Measurements from ENCODE around the gene SNX7.

The SNX7 gene

DNA sequence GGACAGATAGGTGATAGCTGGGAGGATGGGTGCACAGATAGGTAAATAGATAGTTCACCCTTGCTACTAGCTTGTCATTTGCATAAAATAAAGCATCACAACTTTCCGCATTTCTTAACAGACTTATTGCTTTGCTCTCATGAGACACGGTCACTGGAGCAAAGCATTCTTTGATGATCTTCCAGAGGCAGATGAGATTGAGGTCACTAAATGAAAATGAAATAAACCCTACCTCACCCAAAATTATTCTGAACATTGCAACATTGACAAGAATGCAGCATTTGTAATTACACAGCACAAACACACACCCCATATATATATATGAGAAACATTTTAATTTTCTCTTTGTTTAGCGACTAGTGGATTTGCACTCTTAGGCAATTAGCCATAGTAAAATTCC is 107.6 kb downstream of the SNX7 start:
- no peaks in the 10 kb centered on the region for H4K20me1 ChIP-seq (ENCODE audit: insufficient read depth, low read length)
- H3K27me3 ChIP-seq (ENCODE audit: insufficient read depth, low read length, poor library complexity) = no peaks in the 10 kb centered on the region
- H3K9ac ChIP-seq (ENCODE audit: low read depth, low read length) = no peak overlapping the region
- H3K27ac ChIP-seq (ENCODE audit: low read length) = no peak overlapping the region
- TF ChIP-seq, protein P1, sequence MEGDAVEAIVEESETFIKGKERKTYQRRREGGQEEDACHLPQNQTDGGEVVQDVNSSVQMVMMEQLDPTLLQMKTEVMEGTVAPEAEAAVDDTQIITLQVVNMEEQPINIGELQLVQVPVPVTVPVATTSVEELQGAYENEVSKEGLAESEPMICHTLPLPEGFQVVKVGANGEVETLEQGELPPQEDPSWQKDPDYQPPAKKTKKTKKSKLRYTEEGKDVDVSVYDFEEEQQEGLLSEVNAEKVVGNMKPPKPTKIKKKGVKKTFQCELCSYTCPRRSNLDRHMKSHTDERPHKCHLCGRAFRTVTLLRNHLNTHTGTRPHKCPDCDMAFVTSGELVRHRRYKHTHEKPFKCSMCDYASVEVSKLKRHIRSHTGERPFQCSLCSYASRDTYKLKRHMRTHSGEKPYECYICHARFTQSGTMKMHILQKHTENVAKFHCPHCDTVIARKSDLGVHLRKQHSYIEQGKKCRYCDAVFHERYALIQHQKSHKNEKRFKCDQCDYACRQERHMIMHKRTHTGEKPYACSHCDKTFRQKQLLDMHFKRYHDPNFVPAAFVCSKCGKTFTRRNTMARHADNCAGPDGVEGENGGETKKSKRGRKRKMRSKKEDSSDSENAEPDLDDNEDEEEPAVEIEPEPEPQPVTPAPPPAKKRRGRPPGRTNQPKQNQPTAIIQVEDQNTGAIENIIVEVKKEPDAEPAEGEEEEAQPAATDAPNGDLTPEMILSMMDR (IDR thresholded peaks at IDR 0.05; ENCODE audit: borderline replicate concordance, extremely low read depth, low read length, poor library complexity, severe bottlenecking) = no peak
- no peak for TF ChIP-seq EZH2 (IDR thresholded peaks at IDR 0.05; ENCODE audit: borderline replicate concordance, low read depth, low read length, severe bottlenecking)
- no peaks in the 10 kb centered on the region for H3K9me3 ChIP-seq (ENCODE audit: insufficient read depth, low read length, severe bottlenecking)
- H3K4me3 ChIP-seq (ENCODE audit: low read depth in 1 of 2, low read length in 2 of 2) = no peak overlapping the region
- H3K79me2 ChIP-seq (ENCODE audit: insufficient read depth, low read length) = no peaks in the 10 kb centered on the region
- no peak for DNase-seq
- H2AFZ ChIP-seq (ENCODE audit: low read depth, low read length) = no peak overlapping the region
- H3K4me2 ChIP-seq (ENCODE audit: insufficient read depth, low read length) = no peak overlapping the region
- H3K4me1 ChIP-seq (ENCODE audit: insufficient read depth, low read length) = no peaks in the 10 kb centered on the region
- H3K36me3 ChIP-seq (ENCODE audit: insufficient read depth, low read length) = no peaks in the 10 kb centered on the region
- no peak for ATAC-seq (ENCODE audit: insufficient read depth, low read depth)

GRCh38 chr1:98781906-98782305 is 120.4 kb downstream of the SNX7 start:
- Histone ChIP-seq H3K79me2 (ENCODE audit: insufficient read depth, low read length) (no peaks in the 10 kb centered on the region), H3K27me3 (ENCODE audit: insufficient read depth, low read length, poor library complexity) (no peaks in the 10 kb centered on the region), H4K20me1 (ENCODE audit: insufficient read depth, low read length) (no peaks in the 10 kb centered on the region), H3K4me3 (ENCODE audit: low read depth in 1 of 2, low read length in 2 of 2) (no peak overlapping the region), H3K27ac (ENCODE audit: low read length) (no peak overlapping the region), H3K36me3 (ENCODE audit: insufficient read depth, low read length) (no peaks in the 10 kb centered on the region), H3K9me3 (ENCODE audit: insufficient read depth, low read length, severe bottlenecking) (peaks cover 13% of the 10 kb centered on the region), H2AFZ (ENCODE audit: low read depth, low read length) (no peak overlapping the region), H3K4me2 (ENCODE audit: insufficient read depth, low read length) (no peak overlapping the region), H3K9ac (ENCODE audit: low read depth, low read length) (no peak overlapping the region), H3K4me1 (ENCODE audit: insufficient read depth, low read length) (no peaks in the 10 kb centered on the region)
- ATAC-seq (ENCODE audit: insufficient read depth, low read depth) (no peak), DNase-seq (no peak)
- no peak for TF ChIP-seq EZH2 (IDR thresholded peaks at IDR 0.05; ENCODE audit: borderline replicate concordance, low read depth, low read length, severe bottlenecking)
- TF ChIP-seq, protein P1 (IDR thresholded peaks at IDR 0.05; ENCODE audit: borderline replicate concordance, extremely low read depth, low read length, poor library complexity, severe bottlenecking) = no peak

- Histone ChIP-seq H2AFZ (ENCODE audit: low read depth, low read length) (no peak overlapping the region), H3K79me2 (ENCODE audit: insufficient read depth, low read length) (no peaks in the 10 kb centered on the region), H3K4me3 (ENCODE audit: low read depth in 1 of 2, low read length in 2 of 2) (no peak overlapping the region), H3K36me3 (ENCODE audit: insufficient read depth, low read length) (no peaks in the 10 kb centered on the region), H3K9ac (ENCODE audit: low read depth, low read length) (no peak overlapping the region), H3K4me1 (ENCODE audit: insufficient read depth, low read length) (no peaks in the 10 kb centered on the region), H3K27ac (ENCODE audit: low read length) (no peak overlapping the region), H4K20me1 (ENCODE audit: insufficient read depth, low read length) (no peaks in the 10 kb centered on the region), H3K27me3 (ENCODE audit: insufficient read depth, low read length, poor library complexity) (no peaks in the 10 kb centered on the region), H3K4me2 (ENCODE audit: insufficient read depth, low read length) (no peak overlapping the region), H3K9me3 (ENCODE audit: insufficient read depth, low read length, severe bottlenecking) (peaks cover 13% of the 10 kb centered on the region)
- ATAC-seq (ENCODE audit: insufficient read depth, low read depth) (no peak), DNase-seq (no peak)
- no peak for TF ChIP-seq EZH2 (IDR thresholded peaks at IDR 0.05; ENCODE audit: borderline replicate concordance, low read depth, low read length, severe bottlenecking)
- TF ChIP-seq, protein P1 (IDR thresholded peaks at IDR 0.05; ENCODE audit: borderline replicate concordance, extremely low read depth, low read length, poor library complexity, severe bottlenecking) = no peak
Observed at GRCh38 chr1:98783821-98784220, 122.3 kb downstream of the SNX7 start.

DNA sequence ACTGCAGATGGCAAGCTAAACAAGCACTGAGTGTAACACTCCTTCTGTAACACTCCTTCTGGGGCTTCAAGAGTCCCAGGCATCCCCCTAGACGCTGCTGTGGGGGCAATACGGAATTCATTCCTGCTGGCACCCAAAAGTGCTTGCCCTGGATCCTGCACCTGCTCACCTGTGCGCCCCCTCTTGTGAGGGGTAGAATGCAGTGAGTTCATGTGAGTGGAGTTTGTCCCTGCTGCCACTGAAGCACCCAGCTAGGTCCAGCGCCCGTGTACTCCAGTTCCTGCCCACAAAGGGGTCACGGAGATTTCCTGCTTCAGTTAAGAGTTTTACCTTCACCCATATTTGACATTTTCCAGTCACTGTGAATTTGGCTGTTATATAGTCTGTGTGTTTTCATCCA is 130.0 kb downstream of the SNX7 start:
- H3K9me3 ChIP-seq (ENCODE audit: insufficient read depth, low read length, severe bottlenecking) = no peaks in the 10 kb centered on the region
- no peak overlapping the region for H3K27ac ChIP-seq (ENCODE audit: low read length)
- no peak for TF ChIP-seq EZH2 (IDR thresholded peaks at IDR 0.05; ENCODE audit: borderline replicate concordance, low read depth, low read length, severe bottlenecking)
- TF ChIP-seq, protein P1 (IDR thresholded peaks at IDR 0.05; ENCODE audit: borderline replicate concordance, extremely low read depth, low read length, poor library complexity, severe bottlenecking) = no peak
- ATAC-seq (ENCODE audit: insufficient read depth, low read depth) (no peak), DNase-seq (no peak)
- H3K4me1 ChIP-seq (ENCODE audit: insufficient read depth, low read length) = peaks cover 4% of the 10 kb centered on the region; the same call in 1 of the 2 replicates
- no peak overlapping the region for H3K9ac ChIP-seq (ENCODE audit: low read depth, low read length)
- H4K20me1 ChIP-seq (ENCODE audit: insufficient read depth, low read length) = no peaks in the 10 kb centered on the region
- no peak overlapping the region for H2AFZ ChIP-seq (ENCODE audit: low read depth, low read length)
- no peaks in the 10 kb centered on the region for H3K36me3 ChIP-seq (ENCODE audit: insufficient read depth, low read length)
- no peak overlapping the region for H3K4me3 ChIP-seq (ENCODE audit: low read depth in 1 of 2, low read length in 2 of 2)
- no peaks in the 10 kb centered on the region for H3K79me2 ChIP-seq (ENCODE audit: insufficient read depth, low read length)
- H3K27me3 ChIP-seq (ENCODE audit: insufficient read depth, low read length, poor library complexity) = no peaks in the 10 kb centered on the region
- H3K4me2 ChIP-seq (ENCODE audit: insufficient read depth, low read length) = no peak overlapping the region
